PC-3 (cell line): Measurements from ENCODE around the gene ARHGAP6.

Source experiments
- EZH2 ChIP-seq: fragments of 300-600 bp; sonication (generic); IDR thresholded peaks from one replicate; pipeline ENCODE4 v1.6.1; 2017; ENCODE audit warnings: antibody characterized with exemption, mild to moderate bottlenecking, low read length; ENCODE audit not compliant: unreplicated experiment
- TF ChIP-seq, protein P1 (sequence below): fragments of 300-600 bp; sonication (generic); conservative IDR thresholded peaks from 2 replicates; pipeline ENCODE4 v1.5.1; 2017; ENCODE audit warnings: antibody characterized with exemption, low read depth, mild to moderate bottlenecking, low read length

DNA sequence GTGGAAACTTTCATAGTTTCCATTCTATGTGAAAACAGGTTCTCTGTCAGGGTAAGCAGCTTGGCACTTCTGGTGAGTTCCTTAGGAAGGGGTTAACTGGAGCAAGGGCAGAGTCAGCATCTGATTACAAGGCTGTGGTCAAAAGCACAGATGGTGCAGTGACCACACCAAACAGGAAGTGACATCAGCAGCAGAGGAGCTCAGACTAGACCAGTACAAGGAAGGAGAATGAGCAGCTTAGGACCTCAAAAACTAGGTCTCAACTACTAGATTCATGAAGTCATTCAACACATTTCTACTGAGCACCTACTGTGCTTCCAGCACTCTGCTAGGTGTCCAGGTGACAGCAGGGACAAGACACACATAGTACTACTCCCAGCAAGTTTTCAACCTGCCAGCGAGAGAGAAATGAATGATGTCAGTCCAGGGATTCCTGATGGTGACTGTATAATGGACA, 242.3 kb downstream of the ARHGAP6 start:
- TF ChIP-seq EZH2: no peak
- TF ChIP-seq, protein P1, sequence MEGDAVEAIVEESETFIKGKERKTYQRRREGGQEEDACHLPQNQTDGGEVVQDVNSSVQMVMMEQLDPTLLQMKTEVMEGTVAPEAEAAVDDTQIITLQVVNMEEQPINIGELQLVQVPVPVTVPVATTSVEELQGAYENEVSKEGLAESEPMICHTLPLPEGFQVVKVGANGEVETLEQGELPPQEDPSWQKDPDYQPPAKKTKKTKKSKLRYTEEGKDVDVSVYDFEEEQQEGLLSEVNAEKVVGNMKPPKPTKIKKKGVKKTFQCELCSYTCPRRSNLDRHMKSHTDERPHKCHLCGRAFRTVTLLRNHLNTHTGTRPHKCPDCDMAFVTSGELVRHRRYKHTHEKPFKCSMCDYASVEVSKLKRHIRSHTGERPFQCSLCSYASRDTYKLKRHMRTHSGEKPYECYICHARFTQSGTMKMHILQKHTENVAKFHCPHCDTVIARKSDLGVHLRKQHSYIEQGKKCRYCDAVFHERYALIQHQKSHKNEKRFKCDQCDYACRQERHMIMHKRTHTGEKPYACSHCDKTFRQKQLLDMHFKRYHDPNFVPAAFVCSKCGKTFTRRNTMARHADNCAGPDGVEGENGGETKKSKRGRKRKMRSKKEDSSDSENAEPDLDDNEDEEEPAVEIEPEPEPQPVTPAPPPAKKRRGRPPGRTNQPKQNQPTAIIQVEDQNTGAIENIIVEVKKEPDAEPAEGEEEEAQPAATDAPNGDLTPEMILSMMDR: no peak
